Measurements from ENCODE around the gene LCE7A.

- no peak for TF ChIP-seq CTCF (conservative IDR thresholded peaks at IDR 0.05 in 1 of 2, IDR thresholded peaks at IDR 0.05 in 1 of 2; ENCODE audit: low read depth in 1 of 2, low read length in 2 of 2)
- TF ChIP-seq EZH2 (IDR thresholded peaks at IDR 0.05; ENCODE audit: low read length, missing control alignments), result no peak
Observed at GRCh38 chr1:152827173-152827572, 32.6 kb upstream of the LCE7A start, which contains the start of gene LCE1A.

All from fibroblast of lung (primary cell).